Measurements from ENCODE around the gene ZNF560. TPM values are rescaled to one million over a fixed set of nuclear protein-coding genes. Genes with fewer than 3 reads are reported as not detected.
A peak's percentile ranks its signal among the peaks of the same experiment; 100 is the strongest.

The ZNF560 gene
- total and polyA plus RNA-seq, 2 of the 13 experiments (the other 11 are each of a cell fraction or from before 2014, with no cell fraction given), result not detected

GRCh38 chr19:9538183-9539058, 40.0 kb upstream of the ZNF560 start, which contains the start of gene ZNF426 (continued):
- TF ChIP-seq AHDC1 (CRISPR knock-in tag; IDR thresholded peaks at IDR 0.05; ENCODE audit: borderline replicate concordance), result peak; percentile 78
- TF ChIP-seq ATF2 (CRISPR knock-in tag; IDR thresholded peaks at IDR 0.05), result peak; percentile 85
- TF ChIP-seq BHLHE40 (IDR thresholded peaks at IDR 0.05; ENCODE audit: low read length), result no peak
- TF ChIP-seq E2F1 (CRISPR knock-in tag; IDR thresholded peaks at IDR 0.05), result 0 out of 2 replicates have a peak, but pooled peaks have one; percentile 38
- no peak for TF ChIP-seq ZNF549 (CRISPR knock-in tag; IDR thresholded peaks at IDR 0.05)
- TF ChIP-seq ZMYM3 (CRISPR knock-in tag; IDR thresholded peaks at IDR 0.05), result 0 out of 2 replicates have a peak, but pooled peaks have one; percentile 22
- peak; percentile 92; the same call in 1 of the 2 replicates for TF ChIP-seq ZNF816 (CRISPR knock-in tag; IDR thresholded peaks at IDR 0.05; ENCODE audit: borderline replicate concordance)
- peak in 1 of 2 experiments; percentile 73; a peak in 1 of 4 replicates for TF ChIP-seq ATF4 (CRISPR knock-in tag; IDR thresholded peaks at IDR 0.05)
- peak; percentile 96 for TF ChIP-seq KMT2B (CRISPR knock-in tag; IDR thresholded peaks at IDR 0.05)
- TF ChIP-seq ZNF782 (CRISPR knock-in tag; IDR thresholded peaks at IDR 0.05; ENCODE audit: borderline replicate concordance), result peak; percentile 25; the same call in 1 of the 2 replicates
- TF ChIP-seq HIVEP1 (CRISPR knock-in tag; IDR thresholded peaks at IDR 0.05), result no peak
- peak; percentile 80; the same call in 1 of the 2 replicates for TF ChIP-seq ZBTB20 (CRISPR knock-in tag; IDR thresholded peaks at IDR 0.05; ENCODE audit: borderline replicate concordance, low read depth)
- TF ChIP-seq ASH2L (IDR thresholded peaks at IDR 0.05; ENCODE audit: insufficient read length, low read depth, low read length), result peak; percentile 91
